Measurements from ENCODE around the gene PTGDS.

GRCh38 chr9:136971746-136972145, 5.6 kb upstream of the PTGDS start:
- TF ChIP-seq POLR2A (IDR thresholded peaks at IDR 0.05; ENCODE audit: low read depth, low read length) = no peak
- no peak for TF ChIP-seq POLR2AphosphoS5 (IDR thresholded peaks at IDR 0.05; ENCODE audit: low read depth, low read length)
- no peak for TF ChIP-seq TAF1 (IDR thresholded peaks at IDR 0.05; ENCODE audit: borderline replicate concordance, low read depth, low read length)
